Osteoblast (primary cell): ENCODE measurements around the gene PSMB7. TPM values are rescaled to one million over a fixed set of nuclear protein-coding genes. Genes with fewer than 3 reads are reported as not detected.
A peak's percentile ranks its signal among the peaks of the same experiment; 100 is the strongest.

Source experiments
- DNase-seq: peaks from one replicate; pipeline ENCODE4 v3.0.0; 2011; ENCODE audit warnings: low spot score, mixed read lengths; ENCODE audit not compliant: insufficient read length; ENCODE audit errors: missing footprints
- H2AFZ ChIP-seq: 2 replicates; pipeline ENCODE4 v1.6.0; 2011; ENCODE audit warnings: mild to moderate bottlenecking, low read length
- H3K27ac ChIP-seq: 2 replicates; pipeline ENCODE4 v1.5.1; 2011; ENCODE audit warnings: mild to moderate bottlenecking, low read depth, low read length, moderate library complexity
- H3K27me3 ChIP-seq: 2 replicates; pipeline ENCODE4 v1.6.0; 2012; ENCODE audit warnings: mild to moderate bottlenecking, control low read depth, inconsistent platforms, low read length, moderate library complexity; ENCODE audit not compliant: insufficient read depth
- H3K36me3 ChIP-seq: 2 replicates; pipeline ENCODE4 v1.5.1; 2011; ENCODE audit warnings: mild to moderate bottlenecking, low read length, control low read depth, moderate library complexity; ENCODE audit not compliant: insufficient read depth
- H3K4me1 ChIP-seq: 2 replicates; pipeline ENCODE4 v1.5.1; 2011; ENCODE audit warnings: mild to moderate bottlenecking, low read length, control low read depth, moderate library complexity; ENCODE audit not compliant: insufficient read depth
- H3K4me2 ChIP-seq: 2 replicates; pipeline ENCODE4 v1.6.0; 2011; ENCODE audit warnings: mild to moderate bottlenecking, low read length; ENCODE audit not compliant: insufficient read depth
- H3K4me3 ChIP-seq: fragments of 200-600 bp; sonication (generic); 3 replicates; pipeline ENCODE4 v1.5.1; 2012; ENCODE audit warnings: mild to moderate bottlenecking, low read length, inconsistent platforms; ENCODE audit not compliant: insufficient read depth
- H3K79me2 ChIP-seq: 2 replicates; pipeline ENCODE4 v1.6.0; 2012; ENCODE audit warnings: mild to moderate bottlenecking, low read length, control low read depth, inconsistent platforms; ENCODE audit not compliant: insufficient read depth
- H3K9me3 ChIP-seq: 2 replicates; pipeline ENCODE4 v1.5.1; 2011; ENCODE audit warnings: low read depth, low read length, control low read depth
- H4K20me1 ChIP-seq: 2 replicates; pipeline ENCODE4 v1.6.0; 2012; ENCODE audit warnings: mild to moderate bottlenecking, low read length, control low read depth; ENCODE audit not compliant: insufficient read depth
- CTCF ChIP-seq: IDR thresholded peaks from 2 replicates; pipeline ENCODE4 v1.5.1; 2011; ENCODE audit warnings: mild to moderate bottlenecking, low read depth, low read length, moderate library complexity; ENCODE audit errors: extremely low read depth
- total RNA-seq: library from RNA; depleted of rRNA; stranded (reverse); fragments of >200 nt; gene quantifications from 2 replicates; pipeline ENCODE4 v1.2.3, GENCODE V29; 2012

PSMB7 gene
- total RNA-seq, 1 donor, result 136 TPM

- H3K27ac ChIP-seq, result peak overlapping the region; percentile 93
- no peaks in the 10 kb centered on the region for H3K27me3 ChIP-seq
- H3K4me2 ChIP-seq, result peak overlapping the region; percentile 23
- H3K79me2 ChIP-seq, result peaks cover 92% of the 10 kb centered on the region
- no peak overlapping the region for H2AFZ ChIP-seq
- peak; percentile 99 for DNase-seq
- H3K9me3 ChIP-seq, result no peaks in the 10 kb centered on the region
- H4K20me1 ChIP-seq, result peaks cover 12% of the 10 kb centered on the region
- H3K4me3 ChIP-seq, result no peak overlapping the region
- peaks cover 32% of the 10 kb centered on the region for H3K4me1 ChIP-seq
- H3K36me3 ChIP-seq, result peaks cover 78% of the 10 kb centered on the region
- no peak for TF ChIP-seq CTCF
These were observed 105.6 kb downstream of the PSMB7 start for GRCh38 chr9:124309667-124310084.

GRCh38 chr9:124308606-124309491, 106.4 kb downstream of the PSMB7 start:
- Histone ChIP-seq H3K27me3 (no peaks in the 10 kb centered on the region), H4K20me1 (peaks cover 12% of the 10 kb centered on the region), H3K79me2 (peaks cover 95% of the 10 kb centered on the region), H3K4me1 (peaks cover 32% of the 10 kb centered on the region), H2AFZ (no peak overlapping the region), H3K27ac (peak overlapping the region; percentile 93), H3K36me3 (peaks cover 80% of the 10 kb centered on the region), H3K4me3 (no peak overlapping the region), H3K9me3 (no peaks in the 10 kb centered on the region), H3K4me2 (no peak overlapping the region)
- DNase-seq, result peak; percentile 79
- TF ChIP-seq CTCF, result no peak

- Histone ChIP-seq H4K20me1 (peaks cover 18% of the 10 kb centered on the region), H3K79me2 (peaks cover 97% of the 10 kb centered on the region), H3K36me3 (peaks cover 80% of the 10 kb centered on the region)
These were observed 107.7 kb downstream of the PSMB7 start for GRCh38 chr9:124307379-124308030.

More at GRCh38 chr9:124307379-124308030, 107.7 kb downstream of the PSMB7 start:
- TF ChIP-seq CTCF, result no peak
- Histone ChIP-seq H3K4me3 (no peak overlapping the region), H3K4me1 (peaks cover 32% of the 10 kb centered on the region), H3K27me3 (no peaks in the 10 kb centered on the region), H2AFZ (no peak overlapping the region), H3K27ac (peak overlapping the region; percentile 95), H3K9me3 (no peaks in the 10 kb centered on the region), H3K4me2 (no peak overlapping the region)
- DNase-seq, result no peak
